Endodermal cell (in vitro differentiated cells): Measurements from ENCODE around the gene CLIC3. TPM values are rescaled to one million over a fixed set of nuclear protein-coding genes. Genes with fewer than 3 reads are reported as not detected.

Experiments
- DNase-seq: peaks from one replicate; pipeline ENCODE4 v3.0.0-alpha.2; 2017
- H3K27ac ChIP-seq: 2 replicates; pipeline ENCODE4 v1.5.1; 2013; ENCODE audit warnings: mild to moderate bottlenecking, low read depth, low read length, moderate library complexity
- H3K27me3 ChIP-seq: 2 replicates; pipeline ENCODE4 v1.6.1; 2013; ENCODE audit warnings: mild to moderate bottlenecking, low read length, moderate library complexity; ENCODE audit not compliant: insufficient read depth, control insufficient read depth, poor library complexity, severe bottlenecking
- H3K36me3 ChIP-seq: 2 replicates; pipeline ENCODE4 v1.7.0; 2013; ENCODE audit warnings: mild to moderate bottlenecking, low read length, moderate library complexity; ENCODE audit not compliant: control insufficient read depth, insufficient read depth
- H3K4me1 ChIP-seq: one replicate; pipeline ENCODE4 v1.7.0; 2013; ENCODE audit warnings: low read length; ENCODE audit not compliant: control insufficient read depth, insufficient read depth
- H3K4me3 ChIP-seq: 2 replicates; pipeline ENCODE4 v1.5.1; 2013; ENCODE audit warnings: mild to moderate bottlenecking, low read length, moderate library complexity
- H3K9ac ChIP-seq: 2 replicates; pipeline ENCODE4 v1.6.1; 2013; ENCODE audit warnings: mild to moderate bottlenecking, low read length, moderate library complexity; ENCODE audit not compliant: poor library complexity, severe bottlenecking; ENCODE audit errors: extremely low read depth
- H3K9me3 ChIP-seq: 2 replicates; pipeline ENCODE4 v1.6.1; 2013; ENCODE audit warnings: mild to moderate bottlenecking, low read length, moderate library complexity; ENCODE audit not compliant: control insufficient read depth
- H3K27ac Mint-ChIP-seq: 2 replicates; pipeline ENCODE4 v1.8.0; 2020; ENCODE audit warnings: mixed read lengths
- H3K27me3 Mint-ChIP-seq: 2 replicates; pipeline ENCODE4 v1.8.0; 2021; ENCODE audit warnings: mild to moderate bottlenecking, mixed read lengths; ENCODE audit not compliant: insufficient read depth
- H3K36me3 Mint-ChIP-seq: 2 replicates; pipeline ENCODE4 v1.8.0; 2020; ENCODE audit warnings: low read depth, mixed read lengths
- H3K4me1 Mint-ChIP-seq: 2 replicates; pipeline ENCODE4 v1.8.0; 2020; ENCODE audit warnings: mixed read lengths
- H3K4me3 Mint-ChIP-seq: 2 replicates; pipeline ENCODE4 v1.8.0; 2020; ENCODE audit warnings: mild to moderate bottlenecking, moderate library complexity, mixed read lengths
- H3K9me3 Mint-ChIP-seq: 2 replicates; pipeline ENCODE4 v1.8.0; 2020; ENCODE audit warnings: mild to moderate bottlenecking, mixed read lengths
- WGBS, 2 experiments: methylation state at CpG; one replicate each; pipeline versions ENCODE4 v1.1.5 to v1.1.7; 2013; ENCODE audit warnings: missing lambda C conversion rate in 2 of 2, mixed read lengths in 1 of 2; ENCODE audit not compliant: insufficient coverage in 1 of 2, insufficient read length in 1 of 2; 5-methylcytosine and 5-hydroxymethylcytosine counted together
- total RNA-seq, 2 donors: library from RNA; stranded (reverse); fragmentation: NEBNext Ultra II Directional in 1 of 2; extraction: Animal tissue kit (Norgen Biotek cat#: 25700) in 1 of 2; gene quantifications; 2 replicates in 1 of 2; 3 replicates in 1 of 2; pipeline ENCODE4 v1.2.1, GENCODE V29; 2021
- TF ChIP-seq, protein P1 (sequence below): fragments of 200-600 bp; sonication (generic); conservative IDR thresholded peaks from 2 replicates; pipeline ENCODE4 v1.5.0; 2021; ENCODE audit warnings: antibody characterized with exemption, mild to moderate bottlenecking

The CLIC3 gene
- total RNA-seq, 2 donors from 2014 or later = 0.46 TPM; not detected in 1

DNA sequence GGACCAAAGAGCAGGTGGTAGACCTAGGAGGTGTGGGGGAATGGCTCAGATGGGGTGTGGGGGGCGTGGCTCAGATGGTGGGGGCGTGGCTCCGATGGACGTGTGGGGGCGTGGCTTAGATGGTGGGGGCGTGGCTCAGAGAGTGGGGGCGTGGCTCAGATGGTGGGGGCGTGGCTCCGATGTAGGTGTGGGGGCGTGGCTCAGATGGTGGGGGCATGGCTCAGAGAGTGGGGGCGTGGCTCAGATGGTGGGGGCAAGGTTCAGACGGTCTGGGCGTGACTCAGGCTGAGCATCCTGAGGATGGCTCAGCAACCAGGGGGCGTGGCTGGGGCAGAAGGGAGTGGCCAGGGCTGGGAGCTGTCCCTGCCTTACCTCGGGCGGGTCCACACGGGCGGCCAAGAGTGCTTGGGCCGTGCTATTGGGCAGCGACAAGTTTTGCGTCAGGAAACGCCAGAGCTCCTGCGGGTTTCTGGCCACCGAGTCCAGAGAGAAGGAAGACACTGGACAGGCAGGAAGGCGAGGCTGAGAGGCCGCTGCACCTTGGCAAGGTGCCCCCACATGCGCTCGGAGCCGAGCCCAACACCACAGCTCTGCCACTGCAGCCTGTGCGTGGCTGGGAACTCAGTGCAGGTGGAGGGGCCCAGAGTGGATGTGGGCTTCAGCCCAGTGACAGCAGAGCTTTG lies 25.8 kb upstream of the CLIC3 start:
- no peak overlapping the region for H3K9ac ChIP-seq
- 67 to 88% methylated on average over 19 to 26 of the region's 30 CpGs for WGBS, 2 experiments
- Mint-ChIP-seq H3K4me3 (no peak overlapping the region), H3K27me3 (peaks cover 3% of the 10 kb centered on the region), H3K4me1 (no peaks in the 10 kb centered on the region), H3K9me3 (no peaks in the 10 kb centered on the region), H3K36me3 (peaks cover under 1% of the 10 kb centered on the region), H3K27ac (no peak overlapping the region)
- no peak overlapping the region for H3K4me3 ChIP-seq
- no peaks in the 10 kb centered on the region for H3K4me1 ChIP-seq
- H3K27ac ChIP-seq = no peak overlapping the region
- no peaks in the 10 kb centered on the region for H3K36me3 ChIP-seq
- TF ChIP-seq, protein P1, sequence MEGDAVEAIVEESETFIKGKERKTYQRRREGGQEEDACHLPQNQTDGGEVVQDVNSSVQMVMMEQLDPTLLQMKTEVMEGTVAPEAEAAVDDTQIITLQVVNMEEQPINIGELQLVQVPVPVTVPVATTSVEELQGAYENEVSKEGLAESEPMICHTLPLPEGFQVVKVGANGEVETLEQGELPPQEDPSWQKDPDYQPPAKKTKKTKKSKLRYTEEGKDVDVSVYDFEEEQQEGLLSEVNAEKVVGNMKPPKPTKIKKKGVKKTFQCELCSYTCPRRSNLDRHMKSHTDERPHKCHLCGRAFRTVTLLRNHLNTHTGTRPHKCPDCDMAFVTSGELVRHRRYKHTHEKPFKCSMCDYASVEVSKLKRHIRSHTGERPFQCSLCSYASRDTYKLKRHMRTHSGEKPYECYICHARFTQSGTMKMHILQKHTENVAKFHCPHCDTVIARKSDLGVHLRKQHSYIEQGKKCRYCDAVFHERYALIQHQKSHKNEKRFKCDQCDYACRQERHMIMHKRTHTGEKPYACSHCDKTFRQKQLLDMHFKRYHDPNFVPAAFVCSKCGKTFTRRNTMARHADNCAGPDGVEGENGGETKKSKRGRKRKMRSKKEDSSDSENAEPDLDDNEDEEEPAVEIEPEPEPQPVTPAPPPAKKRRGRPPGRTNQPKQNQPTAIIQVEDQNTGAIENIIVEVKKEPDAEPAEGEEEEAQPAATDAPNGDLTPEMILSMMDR = no peak
- H3K27me3 ChIP-seq = peaks cover 4% of the 10 kb centered on the region
- no peaks in the 10 kb centered on the region for H3K9me3 ChIP-seq
- peak; percentile 96 for DNase-seq

DNA sequence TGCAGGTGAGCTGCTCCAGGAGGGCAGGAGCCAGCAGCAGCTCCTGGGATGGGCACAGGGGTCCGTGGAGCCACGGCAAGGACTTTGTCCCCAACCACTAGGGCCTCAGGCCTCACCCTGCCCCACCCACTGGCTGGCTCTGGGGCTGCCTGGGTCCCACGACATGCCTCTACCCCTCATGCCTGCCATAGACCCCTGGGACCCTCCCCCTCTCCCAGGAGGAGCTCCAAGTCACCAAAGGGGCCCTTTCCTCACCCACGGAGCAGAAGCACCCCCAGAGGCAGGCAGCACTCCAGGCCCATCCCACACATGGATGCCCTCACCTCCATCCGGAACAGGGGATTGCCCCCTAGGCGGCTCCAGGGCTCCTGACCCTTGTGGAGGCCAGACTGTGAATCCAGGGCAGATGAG lies 25.2 kb upstream of the CLIC3 start:
- no peaks in the 10 kb centered on the region for H3K27me3 ChIP-seq
- no peaks in the 10 kb centered on the region for H3K36me3 ChIP-seq
- Mint-ChIP-seq H3K4me1 (no peaks in the 10 kb centered on the region), H3K27me3 (peaks cover 1% of the 10 kb centered on the region), H3K9me3 (no peaks in the 10 kb centered on the region), H3K4me3 (no peak overlapping the region), H3K27ac (no peak overlapping the region), H3K36me3 (peaks cover 5% of the 10 kb centered on the region)
- H3K4me3 ChIP-seq = no peak overlapping the region
- DNase-seq = no peak
- no peaks in the 10 kb centered on the region for H3K4me1 ChIP-seq
- 90 to 91% methylated on average over 2 to 6 of the region's 6 CpGs for WGBS, 2 experiments
- TF ChIP-seq, protein P1 = no peak
- no peak overlapping the region for H3K27ac ChIP-seq
- no peaks in the 10 kb centered on the region for H3K9me3 ChIP-seq
- H3K9ac ChIP-seq = no peak overlapping the region

DNA sequence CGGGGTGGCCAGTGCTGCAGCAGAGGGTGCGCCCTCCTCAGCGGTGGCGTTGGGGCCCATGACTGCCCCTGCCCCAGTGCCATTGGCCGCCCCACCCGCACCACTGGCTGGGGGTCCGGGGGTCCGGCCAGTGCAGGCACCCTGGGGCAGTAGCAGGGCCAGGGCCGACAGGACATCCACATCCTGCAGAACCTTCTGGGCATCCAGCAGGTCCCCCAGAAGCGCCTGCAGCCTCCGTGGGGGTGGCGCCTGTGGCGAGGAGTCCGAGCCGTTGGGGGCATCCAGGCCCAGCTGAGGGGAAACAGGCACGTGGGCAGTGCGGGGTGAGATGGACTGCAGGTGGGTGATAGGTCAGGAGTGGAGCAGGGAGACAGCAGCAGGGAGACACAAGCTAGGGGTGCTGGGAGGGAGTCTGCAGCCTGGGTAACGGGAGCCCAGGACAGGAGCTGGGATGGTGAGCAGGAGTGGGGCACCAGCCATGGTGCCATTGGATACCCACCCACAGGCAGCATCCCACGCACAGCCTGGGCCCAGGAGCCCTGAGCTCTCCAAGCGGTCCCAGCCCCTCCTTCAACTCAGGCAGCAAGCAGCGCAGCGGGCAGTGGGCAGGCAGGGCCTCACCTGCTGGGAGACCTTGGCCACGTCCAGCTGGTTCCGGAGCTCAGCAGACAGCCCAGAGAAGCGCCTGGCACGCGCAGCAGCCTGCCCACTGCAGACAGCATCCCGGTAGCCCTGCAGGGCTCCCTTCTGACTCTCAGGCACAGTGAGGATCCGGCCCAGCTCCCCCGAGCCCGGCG lies 24.6 kb upstream of the CLIC3 start:
- Histone ChIP-seq H3K4me3 (no peak overlapping the region), H3K4me1 (no peaks in the 10 kb centered on the region), H3K27me3 (no peaks in the 10 kb centered on the region), H3K9ac (no peak overlapping the region), H3K36me3 (no peaks in the 10 kb centered on the region), H3K27ac (no peak overlapping the region), H3K9me3 (no peaks in the 10 kb centered on the region)
- no peaks in the 10 kb centered on the region for H3K27me3 Mint-ChIP-seq
- H3K27ac Mint-ChIP-seq = no peak overlapping the region
- no peaks in the 10 kb centered on the region for H3K4me1 Mint-ChIP-seq
- TF ChIP-seq, protein P1 = no peak
- H3K36me3 Mint-ChIP-seq = peaks cover 5% of the 10 kb centered on the region
- H3K9me3 Mint-ChIP-seq = no peaks in the 10 kb centered on the region
- WGBS, 2 experiments = 94 to 95% methylated on average over 10 to 32 of the region's 32 CpGs
- no peak overlapping the region for H3K4me3 Mint-ChIP-seq
- no peak for DNase-seq
